CD14-positive monocyte (primary cell): ENCODE measurements around the gene IGF1R. TPM values are rescaled to one million over a fixed set of nuclear protein-coding genes. Genes with fewer than 3 reads are reported as not detected.

Source experiments
- DNase-seq, 3 donors: peaks; one replicate each; pipeline ENCODE4 v3.0.0-alpha.2; 2011 to 2022
- H2AFZ ChIP-seq: 2 replicates; pipeline ENCODE4 v1.6.0; 2012; ENCODE audit warnings: mild to moderate bottlenecking, low read depth, low read length, inconsistent platforms; ENCODE audit not compliant: insufficient read depth, poor library complexity, severe bottlenecking
- H3K27ac ChIP-seq, 2 donors: 1 replicate in 1 of 2; 2 replicates in 1 of 2; pipeline ENCODE4 v1.5.1; 2012 to 2013; ENCODE audit warnings: low read length in 2 of 2, control low read depth in 1 of 2, inconsistent platforms in 1 of 2, low read depth in 1 of 2, mild to moderate bottlenecking in 1 of 2
- H3K27me3 ChIP-seq, 2 donors: one replicate each; pipeline versions ENCODE4 v1.6.0 to v1.6.1; 2011 to 2013; ENCODE audit warnings: low read length in 2 of 2; ENCODE audit not compliant: control insufficient read depth in 2 of 2, insufficient read depth in 2 of 2
- H3K36me3 ChIP-seq, 2 donors: replicated peaks in 1 of 2; 1 replicate in 1 of 2; 2 replicates in 1 of 2; pipeline versions ENCODE4 v1.5.1 to v1.6.1; 2012 to 2013; ENCODE audit warnings: low read length in 2 of 2, control low read depth in 1 of 2, inconsistent platforms in 1 of 2, mild to moderate bottlenecking in 1 of 2; ENCODE audit not compliant: insufficient read depth in 2 of 2, control insufficient read depth in 1 of 2
- H3K4me1 ChIP-seq, 2 donors: 1 replicate in 1 of 2; 2 replicates in 1 of 2; pipeline versions ENCODE4 v1.5.1 to v1.6.1; 2012 to 2013; ENCODE audit warnings: low read length in 2 of 2, control low read depth in 1 of 2, inconsistent platforms in 1 of 2, mild to moderate bottlenecking in 1 of 2, moderate library complexity in 1 of 2; ENCODE audit not compliant: insufficient read depth in 2 of 2, control insufficient read depth in 1 of 2
- H3K4me2 ChIP-seq: replicated peaks from 2 replicates; pipeline ENCODE3; 2012; ENCODE audit warnings: low read length, moderate library complexity, mild to moderate bottlenecking; ENCODE audit not compliant: poor library complexity, severe bottlenecking; ENCODE audit errors: extremely low read depth
- H3K4me3 ChIP-seq, 3 experiments: fragments of 200-600 bp in 1 of 3; sonication (generic) in 1 of 3; replicated peaks in 1 of 3; 1 replicate in 2 of 3; 2 replicates in 1 of 3; pipeline ENCODE4 v1.5.1; 2011 to 2013; ENCODE audit warnings: low read length in 3 of 3, mild to moderate bottlenecking in 3 of 3, control low read depth in 2 of 3, low read depth in 2 of 3, inconsistent platforms in 1 of 3, moderate library complexity in 1 of 3
- H3K79me2 ChIP-seq: 2 replicates; pipeline ENCODE4 v1.6.0; 2012; ENCODE audit warnings: mild to moderate bottlenecking, control low read depth, inconsistent platforms, low read length, moderate library complexity; ENCODE audit not compliant: insufficient read depth
- H3K9ac ChIP-seq: 2 replicates; pipeline ENCODE4 v1.6.0; 2017; ENCODE audit warnings: low read length, mild to moderate bottlenecking; ENCODE audit not compliant: insufficient read depth, poor library complexity, severe bottlenecking
- H3K9me3 ChIP-seq, 2 donors: replicated peaks in 1 of 2; 1 replicate in 1 of 2; 2 replicates in 1 of 2; pipeline versions ENCODE4 v1.5.1 to v1.6.1; 2012 to 2013; ENCODE audit warnings: low read length in 2 of 2, control low read depth in 1 of 2; ENCODE audit not compliant: control insufficient read depth in 1 of 2, insufficient read depth in 1 of 2
- H4K20me1 ChIP-seq: 2 replicates; pipeline ENCODE4 v1.6.0; 2012; ENCODE audit warnings: mild to moderate bottlenecking, low read length, control low read depth, moderate library complexity; ENCODE audit not compliant: insufficient read depth
- H3K27ac Mint-ChIP-seq, 7 donors: one replicate each; pipeline ENCODE4 v1.8.0; 2020; ENCODE audit warnings: mild to moderate bottlenecking in 7 of 7, mixed read lengths in 7 of 7, moderate library complexity in 6 of 7, inconsistent platforms in 2 of 7
- H3K27me3 Mint-ChIP-seq, 3 donors: one replicate each; pipeline ENCODE4 v1.8.0; 2021 to 2022; ENCODE audit warnings: low read depth in 3 of 3, mild to moderate bottlenecking in 3 of 3, mixed read lengths in 3 of 3, moderate library complexity in 3 of 3, inconsistent platforms in 1 of 3
- H3K36me3 Mint-ChIP-seq, 2 donors: one replicate each; pipeline ENCODE4 v1.8.0; 2020; ENCODE audit warnings: mixed read lengths in 2 of 2, inconsistent platforms in 1 of 2, mild to moderate bottlenecking in 1 of 2
- H3K4me1 Mint-ChIP-seq: one replicate; pipeline ENCODE4 v1.8.0; 2020; ENCODE audit warnings: mild to moderate bottlenecking, mixed read lengths
- H3K4me3 Mint-ChIP-seq, 2 donors: one replicate each; pipeline ENCODE4 v1.8.0; 2020; ENCODE audit warnings: mild to moderate bottlenecking in 2 of 2, mixed read lengths in 2 of 2, moderate library complexity in 1 of 2
- H3K9me3 Mint-ChIP-seq, 7 donors: one replicate each; pipeline ENCODE4 v1.8.0; 2020 to 2022; ENCODE audit warnings: mixed read lengths in 7 of 7, mild to moderate bottlenecking in 6 of 7, moderate library complexity in 6 of 7, inconsistent platforms in 2 of 7
- WGBS: methylation state at CpG from one replicate; pipeline ENCODE4 v1.1.5; 2013; ENCODE audit warnings: missing lambda C conversion rate; ENCODE audit not compliant: insufficient coverage; 5-methylcytosine and 5-hydroxymethylcytosine counted together
- intact Hi-C, 2 donors: fragments of 100-400 bp; cut with micrococcal nuclease; formaldehyde crosslinking; loops; one replicate each; pipeline versions ENCODE4 v1.15.0 to v1.15.1; 2023
- polyA plus RNA-seq, 3 donors: library from polyadenylated mRNA; depleted of rRNA in 1 of 3; unstranded in 2 of 3; stranded (reverse) in 1 of 3; fragments of 300-500 nt in 2 of 3; fragments of >200 nt in 1 of 3; fragmentation: Illumina TruSeq in 2 of 3; gene quantifications; 1 replicate in 2 of 3; 2 replicates in 1 of 3; pipeline ENCODE4 v1.2.3, GENCODE V29; 2012 to 2021
- TF ChIP-seq, protein P1 (sequence below): fragments of 200-600 bp; IDR thresholded peaks from one replicate; pipeline ENCODE4 v1.8.0; 2022; ENCODE audit warnings: antibody characterized with exemption, mild to moderate bottlenecking

IGF1R gene
- polyA plus RNA-seq, 3 donors, result 0.35 to 4.9 (median 0.67) TPM

DNA sequence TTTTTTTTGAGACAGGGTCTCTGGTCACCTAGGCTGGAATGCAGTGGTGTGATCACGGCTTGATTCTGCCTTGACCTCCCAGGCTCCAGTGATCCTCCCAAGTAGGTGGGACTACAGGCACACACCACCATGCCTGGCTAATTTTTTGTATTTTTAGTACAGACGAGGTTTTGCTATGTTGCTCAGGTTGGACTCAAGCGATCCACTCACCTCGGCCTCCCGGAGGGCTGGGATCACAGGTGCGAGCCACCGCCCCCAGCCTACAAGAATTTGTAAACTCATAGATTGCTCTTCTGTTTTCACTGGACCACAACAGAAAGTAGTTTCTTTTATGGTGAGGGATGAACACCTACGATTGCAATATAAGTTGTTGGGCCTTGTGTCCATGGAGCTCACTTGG, 7.4 kb downstream of the IGF1R start:
- Histone ChIP-seq H3K4me1 (peaks cover 19 to 23% of the 10 kb centered on the region in 2 donors), H3K36me3 (no peaks in the 10 kb centered on the region), H3K27me3 (peaks cover 18 to 24% of the 10 kb centered on the region in 2 donors), H3K79me2 (peaks cover 95% of the 10 kb centered on the region), H3K27ac (no peak overlapping the region), H3K4me3 (no peak overlapping the region), H3K4me2 (no peak overlapping the region), H3K9ac (no peak overlapping the region), H2AFZ (no peak overlapping the region), H3K9me3 (no peaks in the 10 kb centered on the region), H4K20me1 (peaks cover 98% of the 10 kb centered on the region)
- H3K9me3 Mint-ChIP-seq, result peaks cover 0 to 8% (median 6%) of the 10 kb centered on the region in 7 donors
- no CpG with 5 or more reads among the region's 8 CpGs for WGBS
- TF ChIP-seq, protein P1, sequence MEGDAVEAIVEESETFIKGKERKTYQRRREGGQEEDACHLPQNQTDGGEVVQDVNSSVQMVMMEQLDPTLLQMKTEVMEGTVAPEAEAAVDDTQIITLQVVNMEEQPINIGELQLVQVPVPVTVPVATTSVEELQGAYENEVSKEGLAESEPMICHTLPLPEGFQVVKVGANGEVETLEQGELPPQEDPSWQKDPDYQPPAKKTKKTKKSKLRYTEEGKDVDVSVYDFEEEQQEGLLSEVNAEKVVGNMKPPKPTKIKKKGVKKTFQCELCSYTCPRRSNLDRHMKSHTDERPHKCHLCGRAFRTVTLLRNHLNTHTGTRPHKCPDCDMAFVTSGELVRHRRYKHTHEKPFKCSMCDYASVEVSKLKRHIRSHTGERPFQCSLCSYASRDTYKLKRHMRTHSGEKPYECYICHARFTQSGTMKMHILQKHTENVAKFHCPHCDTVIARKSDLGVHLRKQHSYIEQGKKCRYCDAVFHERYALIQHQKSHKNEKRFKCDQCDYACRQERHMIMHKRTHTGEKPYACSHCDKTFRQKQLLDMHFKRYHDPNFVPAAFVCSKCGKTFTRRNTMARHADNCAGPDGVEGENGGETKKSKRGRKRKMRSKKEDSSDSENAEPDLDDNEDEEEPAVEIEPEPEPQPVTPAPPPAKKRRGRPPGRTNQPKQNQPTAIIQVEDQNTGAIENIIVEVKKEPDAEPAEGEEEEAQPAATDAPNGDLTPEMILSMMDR, result no peak
- H3K4me1 Mint-ChIP-seq, result peaks cover 39% of the 10 kb centered on the region
- DNase-seq, result no peak
- H3K27me3 Mint-ChIP-seq, result peaks cover 24 to 27% (median 26%) of the 10 kb centered on the region in 3 donors
- no peak overlapping the region for H3K4me3 Mint-ChIP-seq
- no peak overlapping the region for H3K27ac Mint-ChIP-seq
- intact Hi-C loops, result no loop called here
- peaks cover 4 to 15% of the 10 kb centered on the region in 2 donors for H3K36me3 Mint-ChIP-seq

DNA sequence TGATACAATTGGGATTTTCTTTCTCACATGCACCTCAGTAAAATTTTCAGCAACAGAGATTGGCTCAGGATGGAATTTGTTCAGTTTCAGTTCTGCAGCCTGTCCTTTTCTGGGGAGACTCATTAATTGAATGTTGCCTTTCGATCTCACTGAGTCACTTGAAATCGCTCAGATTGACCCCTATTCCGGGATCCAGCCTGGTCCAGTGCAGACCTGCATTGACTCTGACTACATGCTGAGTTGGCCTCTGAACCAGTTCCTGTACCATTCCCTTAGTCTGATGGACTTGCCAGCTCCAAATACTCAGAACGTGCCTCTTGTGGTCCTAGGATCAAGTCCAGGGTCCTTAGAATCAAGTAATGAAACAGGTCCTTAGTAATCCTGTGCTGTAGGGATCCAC, 9.4 kb downstream of the IGF1R start:
- no peak overlapping the region for H3K27ac Mint-ChIP-seq

More for the DNA sequence above, 9.4 kb downstream of the IGF1R start:
- Histone ChIP-seq H3K9ac (no peak overlapping the region), H3K27ac (no peak overlapping the region), H2AFZ (no peak overlapping the region), H3K4me2 (no peak overlapping the region), H3K4me1 (peaks cover 7 to 10% of the 10 kb centered on the region in 2 donors), H3K27me3 (peaks cover 0 to 5% of the 10 kb centered on the region in 2 donors), H3K9me3 (no peaks in the 10 kb centered on the region), H3K4me3 (no peak overlapping the region), H3K79me2 (peaks cover 95% of the 10 kb centered on the region), H4K20me1 (peaks cover 96% of the 10 kb centered on the region), H3K36me3 (no peaks in the 10 kb centered on the region)
- no peak overlapping the region for H3K4me3 Mint-ChIP-seq
- 88% methylated on average over 4 of the region's 4 CpGs for WGBS
- H3K9me3 Mint-ChIP-seq, result no peaks in the 10 kb centered on the region
- DNase-seq, result no peak
- peaks cover 23% of the 10 kb centered on the region for H3K4me1 Mint-ChIP-seq
- TF ChIP-seq, protein P1, result no peak
- H3K36me3 Mint-ChIP-seq, result peaks cover 4 to 11% of the 10 kb centered on the region in 2 donors
- H3K27me3 Mint-ChIP-seq, result peaks cover 4 to 7% (median 6%) of the 10 kb centered on the region in 3 donors
- intact Hi-C loops, result no loop called here
